WTC11 (cell line): ENCODE results near the gene GNG2.

Source experiments
- CREM ChIP-seq: sonication (generic); formaldehyde crosslinking; IDR thresholded peaks from 2 replicates; pipeline ENCODE4 v1.8.1; 2022; ENCODE audit warnings: mild to moderate bottlenecking, missing genetic modification reagents, moderate library complexity
- ESRRA ChIP-seq: sonication (generic); formaldehyde crosslinking; IDR thresholded peaks from 2 replicates; pipeline ENCODE4 v1.8.1; 2022; ENCODE audit warnings: mild to moderate bottlenecking, missing genetic modification reagents, borderline replicate concordance
- MAX ChIP-seq: sonication (generic); formaldehyde crosslinking; IDR thresholded peaks from 2 replicates; pipeline ENCODE4 v1.8.0; 2022; ENCODE audit warnings: mild to moderate bottlenecking, missing genetic modification reagents
- ZNF121 ChIP-seq: sonication (generic); formaldehyde crosslinking; IDR thresholded peaks from 2 replicates; pipeline ENCODE4 v1.8.0; 2023; ENCODE audit warnings: missing genetic modification reagents

GRCh38 chr14:51962711-51963110, 102.3 kb downstream of the GNG2 start:
- no peak for TF ChIP-seq MAX (CRISPR knock-in tag)
- TF ChIP-seq ZNF121 (CRISPR knock-in tag): no peak
- no peak for TF ChIP-seq CREM (CRISPR knock-in tag)
- TF ChIP-seq ESRRA (CRISPR knock-in tag): no peak
